Testis (tissue), 3 donors: ENCODE measurements around the gene SLC22A16. TPM values are rescaled to one million over a fixed set of nuclear protein-coding genes. Genes with fewer than 3 reads are reported as not detected.

Source experiments
- DNase-seq: peaks from one replicate; pipeline ENCODE4 v3.0.0-alpha.2; 2019
- H3K27ac ChIP-seq, 2 donors: fragments of 200-600 bp; sonication (generic); one replicate each; pipeline ENCODE4 v1.5.1; 2019
- H3K27me3 ChIP-seq: fragments of 200-600 bp; sonication (generic); one replicate; pipeline ENCODE4 v1.5.1; 2019
- H3K36me3 ChIP-seq: fragments of 200-600 bp; sonication (generic); one replicate; pipeline ENCODE4 v1.5.1; 2017; ENCODE audit warnings: low read depth; ENCODE audit errors: missing control alignments
- H3K4me1 ChIP-seq: fragments of 200-600 bp; sonication (generic); one replicate; pipeline ENCODE4 v1.5.1; 2019
- H3K4me3 ChIP-seq, 2 donors: fragments of 200-600 bp; sonication (generic); one replicate each; pipeline ENCODE4 v1.5.1; 2017 to 2019
- H3K9me3 ChIP-seq: fragments of 200-600 bp; sonication (generic); one replicate; pipeline ENCODE4 v1.5.1; 2017
- CTCF ChIP-seq, 3 experiments: fragments of 450-650 bp in 2 of 3; fragments of 200-600 bp in 1 of 3; sonication (generic) in 1 of 3; IDR thresholded peaks; one replicate each; pipeline ENCODE4 v1.5.1; 2016 to 2019; ENCODE audit warnings: antibody characterized with exemption in 3 of 3, mild to moderate bottlenecking in 2 of 3, moderate library complexity in 1 of 3
- POLR2A ChIP-seq: fragments of 450-650 bp; IDR thresholded peaks from one replicate; pipeline ENCODE4 v1.6.1; 2017; ENCODE audit warnings: antibody characterized with exemption, mild to moderate bottlenecking, moderate library complexity
- WGBS, 2 donors: methylation state at CpG; one replicate each; pipeline ENCODE4 v1.1.5; 2018; 5-methylcytosine and 5-hydroxymethylcytosine counted together
- intact Hi-C: fragments of 100-400 bp; cut with DNase I; formaldehyde crosslinking; loops from one replicate; pipeline ENCODE4 v1.15.1; 2023; ENCODE audit warnings: low total_unique reads
- polyA plus RNA-seq: library from polyadenylated mRNA; stranded (reverse); fragments of 350-450 nt; fragmentation: Illumina TruSeq; extraction: RNeasy Lipid Tissue Mini Kit (QIAGEN cat#74804); gene quantifications from one replicate; pipeline ENCODE4 v1.2.3, GENCODE V29; 2014; ENCODE audit warnings: low read depth, low replicate concordance; ENCODE audit not compliant: insufficient read depth
- total RNA-seq, 2 donors: library from RNA; depleted of rRNA; stranded (reverse); fragments of >200 nt; gene quantifications; one replicate each; pipeline ENCODE4 v1.2.3, GENCODE V29; 2016

The SLC22A16 gene
- total and polyA plus RNA-seq, 3 donors from 2014 or later, result 17.2 to 49.5 (median 25.0) TPM

- no peak overlapping the region for H3K27ac ChIP-seq
- H3K4me3 ChIP-seq, result no peak overlapping the region
- DNase-seq, result no peak
- intact Hi-C loops, result no loop called here
- H3K4me1 ChIP-seq, result no peaks in the 10 kb centered on the region
- H3K27me3 ChIP-seq, result no peaks in the 10 kb centered on the region
- H3K36me3 ChIP-seq, result no peaks in the 10 kb centered on the region
- WGBS, 2 donors, result 60 to 94% methylated on average over 1 of the region's 1 CpG
- TF ChIP-seq POLR2A (no peak), CTCF (IDR thresholded peaks at IDR 0.05) (no peak)
- H3K9me3 ChIP-seq, result no peaks in the 10 kb centered on the region
Observed at GRCh38 chr6:110486756-110487155, 10.3 kb upstream of the SLC22A16 start.

- H3K4me1 ChIP-seq, result no peaks in the 10 kb centered on the region
- H3K27me3 ChIP-seq, result no peaks in the 10 kb centered on the region
- no peaks in the 10 kb centered on the region for H3K36me3 ChIP-seq
- intact Hi-C loops, result no loop called here
- H3K9me3 ChIP-seq, result no peaks in the 10 kb centered on the region
- 50 to 64% methylated on average over 5 of the region's 5 CpGs for WGBS, 2 donors
- H3K4me3 ChIP-seq, result no peak overlapping the region
- H3K27ac ChIP-seq, result no peak overlapping the region
- TF ChIP-seq CTCF (IDR thresholded peaks at IDR 0.05), result no peak
- TF ChIP-seq POLR2A, result no peak
- no peak for DNase-seq
Observed at GRCh38 chr6:110485491-110485890, 9.1 kb upstream of the SLC22A16 start.

GRCh38 chr6:110484321-110484720, 7.9 kb upstream of the SLC22A16 start:
- no peaks in the 10 kb centered on the region for H3K9me3 ChIP-seq
- H3K27ac ChIP-seq, result no peak overlapping the region
- WGBS, 2 donors, result 87 to 92% methylated on average over 2 of the region's 2 CpGs
- no peaks in the 10 kb centered on the region for H3K4me1 ChIP-seq
- no peaks in the 10 kb centered on the region for H3K27me3 ChIP-seq
- TF ChIP-seq CTCF (IDR thresholded peaks at IDR 0.05), result no peak
- no peak for TF ChIP-seq POLR2A
- no peak overlapping the region for H3K4me3 ChIP-seq
- no peak for DNase-seq
- intact Hi-C loops, result no loop called here
- no peaks in the 10 kb centered on the region for H3K36me3 ChIP-seq

GRCh38 chr6:110482774-110483400, 6.5 kb upstream of the SLC22A16 start:
- DNase-seq, result no peak
- Histone ChIP-seq H3K4me3 (no peak overlapping the region), H3K4me1 (no peaks in the 10 kb centered on the region), H3K27ac (no peak overlapping the region), H3K36me3 (no peaks in the 10 kb centered on the region), H3K27me3 (no peaks in the 10 kb centered on the region), H3K9me3 (no peaks in the 10 kb centered on the region)
- intact Hi-C loops, result no loop called here
- 87% methylated on average over 7 of the region's 7 CpGs for WGBS, 2 donors
- TF ChIP-seq CTCF (IDR thresholded peaks at IDR 0.05) (no peak), POLR2A (no peak)

- intact Hi-C loops, result no loop called here
- no peaks in the 10 kb centered on the region for H3K36me3 ChIP-seq
- H3K9me3 ChIP-seq, result no peaks in the 10 kb centered on the region
Observed at GRCh38 chr6:110481081-110481480, 4.7 kb upstream of the SLC22A16 start.

More at GRCh38 chr6:110481081-110481480, 4.7 kb upstream of the SLC22A16 start:
- no peak for TF ChIP-seq POLR2A
- TF ChIP-seq CTCF (IDR thresholded peaks at IDR 0.05), result no peak
- H3K27me3 ChIP-seq, result no peaks in the 10 kb centered on the region
- no peak overlapping the region for H3K27ac ChIP-seq
- H3K4me1 ChIP-seq, result no peaks in the 10 kb centered on the region
- no peak for DNase-seq
- no peak overlapping the region for H3K4me3 ChIP-seq
